C4-2B (cell line): ENCODE measurements around the gene PTPRM.

Source experiments
- H3K27ac ChIP-seq: fragments of 450-650 bp; 2 replicates; pipeline ENCODE4 v1.5.1; 2017
- CTCF ChIP-seq: fragments of 450-650 bp; conservative IDR thresholded peaks from 2 replicates; pipeline ENCODE4 v1.5.1; 2017; ENCODE audit warnings: mild to moderate bottlenecking
- ZFX ChIP-seq: fragments of 450-650 bp; IDR thresholded peaks from 2 replicates; pipeline ENCODE4 v1.6.1; 2017

The PTPRM gene

GRCh38 chr18:7779211-7779610, 212.1 kb downstream of the PTPRM start:
- no peak for TF ChIP-seq ZFX
- TF ChIP-seq CTCF, result no peak
- no peak overlapping the region for H3K27ac ChIP-seq

- no peak overlapping the region for H3K27ac ChIP-seq
- no peak for TF ChIP-seq ZFX
- TF ChIP-seq CTCF, result no peak
These were observed 217.1 kb downstream of the PTPRM start for GRCh38 chr18:7784171-7784570.

- H3K27ac ChIP-seq, result no peak overlapping the region
- TF ChIP-seq CTCF (no peak), ZFX (no peak)
These were observed 219.5 kb downstream of the PTPRM start for GRCh38 chr18:7786569-7786968.

GRCh38 chr18:7787339-7787738, 220.2 kb downstream of the PTPRM start:
- H3K27ac ChIP-seq, result no peak overlapping the region
- TF ChIP-seq ZFX (no peak), CTCF (no peak)

- TF ChIP-seq CTCF (peak; percentile 79), ZFX (no peak)
- H3K27ac ChIP-seq, result no peak overlapping the region
These were observed 222.9 kb downstream of the PTPRM start for GRCh38 chr18:7789856-7790552.

- TF ChIP-seq CTCF (no peak), ZFX (no peak)
- H3K27ac ChIP-seq, result no peak overlapping the region
These were observed 226.0 kb downstream of the PTPRM start for GRCh38 chr18:7793100-7793499.

GRCh38 chr18:7803956-7804469, 236.9 kb downstream of the PTPRM start:
- TF ChIP-seq ZFX (no peak), CTCF (no peak)

More at GRCh38 chr18:7803956-7804469, 236.9 kb downstream of the PTPRM start:
- H3K27ac ChIP-seq, result no peak overlapping the region
